ENCODE data around the gene PIGK.
A peak's percentile ranks its signal among the peaks of the same experiment; 100 is the strongest.
"Not testable (repeated sequence)": the region's sequence is repeated elsewhere in the genome, so short reads cannot be mapped to it uniquely, and the experiment has no call there.

PIGK gene

GRCh38 chr1:77227381-77227780 lies 8.2 kb upstream of the PIGK start:
- H3K4me1 Mint-ChIP-seq (ENCODE audit: low read depth in 2 of 2): no peaks in the 10 kb centered on the region
- DNase-seq (no peak), ATAC-seq (replicated peaks) (no peak)
- H3K27me3 Mint-ChIP-seq: peaks cover 0 to 10% of the 10 kb centered on the region in 2 donors
- no peak overlapping the region for H3K27ac Mint-ChIP-seq
- no peak overlapping the region for H3K4me3 Mint-ChIP-seq
- peaks cover 2% of the 10 kb centered on the region for H3K36me3 Mint-ChIP-seq (ENCODE audit: insufficient read depth)
- no peaks in the 10 kb centered on the region for H3K9me3 Mint-ChIP-seq

DNA sequence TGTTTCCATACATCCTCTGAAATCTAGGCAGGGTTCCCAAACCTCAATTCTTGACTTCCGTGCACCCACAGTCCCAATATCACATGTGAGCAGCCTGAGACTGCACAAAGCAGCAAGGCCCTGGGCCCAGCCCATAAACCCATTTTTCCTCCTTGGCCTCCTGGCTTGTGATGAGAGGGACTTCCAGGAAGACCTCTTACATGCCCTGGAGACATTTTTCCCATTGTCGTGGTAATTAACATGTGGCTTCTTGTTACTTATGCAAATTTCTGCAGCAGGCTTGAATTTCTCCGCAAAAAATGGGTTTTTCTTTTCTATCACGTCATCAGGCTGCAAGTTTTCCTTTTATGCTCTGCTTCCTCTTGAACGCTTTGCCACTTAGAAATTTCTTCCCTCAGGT lies 3.3 kb upstream of the PIGK start:
- no peak overlapping the region for H3K27ac Mint-ChIP-seq
- no peaks in the 10 kb centered on the region for H3K9me3 Mint-ChIP-seq
- H3K4me3 Mint-ChIP-seq: no peak overlapping the region
- no peak for ATAC-seq (replicated peaks)
- H3K27me3 Mint-ChIP-seq: peaks cover 0 to 8% of the 10 kb centered on the region in 2 donors
- DNase-seq: no peak
- H3K36me3 Mint-ChIP-seq (ENCODE audit: insufficient read depth): peaks cover 12% of the 10 kb centered on the region
- peaks cover 12 to 22% of the 10 kb centered on the region in 2 donors for H3K4me1 Mint-ChIP-seq (ENCODE audit: low read depth in 2 of 2)

DNA sequence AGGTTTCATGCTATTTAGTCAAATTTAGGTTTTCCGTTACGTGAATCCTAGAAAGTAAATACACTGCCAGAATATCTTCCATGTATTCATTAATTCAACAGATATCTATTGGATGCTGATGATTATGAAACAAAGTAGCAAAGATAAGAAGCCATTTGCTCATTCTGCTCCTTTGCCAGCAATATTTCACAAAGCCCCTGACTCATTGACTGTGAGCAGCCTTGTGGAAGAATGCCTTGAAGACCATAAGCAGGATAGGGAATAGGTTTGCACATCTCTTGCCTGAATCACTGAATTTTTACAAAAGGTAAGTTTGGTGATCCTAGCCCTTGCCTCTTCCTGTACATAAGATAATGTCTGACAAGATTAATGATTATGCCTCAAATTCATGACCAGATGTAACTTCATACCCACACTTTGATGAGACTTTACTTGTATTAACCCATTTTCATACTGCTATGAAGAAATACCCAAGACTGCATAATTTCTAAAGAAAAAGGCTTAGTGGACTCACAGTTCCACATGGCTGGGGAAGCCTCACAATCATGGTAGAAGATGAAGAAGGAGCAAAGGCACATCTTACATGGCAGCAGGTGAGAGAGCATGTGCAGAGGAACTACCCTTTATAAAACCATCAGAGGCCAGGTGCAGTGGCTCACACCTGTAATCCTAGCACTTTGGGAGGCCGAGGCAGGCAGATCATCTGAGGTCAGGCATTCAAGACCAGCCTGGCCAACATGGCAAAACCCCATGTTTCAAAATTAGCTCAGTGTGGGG lies 1.6 kb upstream of the PIGK start:
- no peak overlapping the region for H3K27ac Mint-ChIP-seq
- ATAC-seq (replicated peaks): no peak
- peaks cover 12% of the 10 kb centered on the region for H3K36me3 Mint-ChIP-seq (ENCODE audit: insufficient read depth)
- peaks cover 17 to 31% of the 10 kb centered on the region in 2 donors for H3K4me1 Mint-ChIP-seq (ENCODE audit: low read depth in 2 of 2)
- H3K4me3 Mint-ChIP-seq: peak overlapping the region in 1 of 2 donors; percentile 93
- no peaks in the 10 kb centered on the region for H3K27me3 Mint-ChIP-seq
- no peaks in the 10 kb centered on the region for H3K9me3 Mint-ChIP-seq
- no peak for DNase-seq

GRCh38 chr1:77218477-77219165 lies 609 bp downstream of the PIGK start:
- Mint-ChIP-seq H3K27ac (peak overlapping the region; percentile 91 to 92), H3K27me3 (no peaks in the 10 kb centered on the region), H3K9me3 (no peaks in the 10 kb centered on the region), H3K36me3 (ENCODE audit: insufficient read depth) (peaks cover 10% of the 10 kb centered on the region), H3K4me3 (peak overlapping the region; percentile 93 to 96), H3K4me1 (ENCODE audit: low read depth in 2 of 2) (peaks cover 26 to 45% of the 10 kb centered on the region in 2 donors)
- ATAC-seq (replicated peaks) (peak; percentile 45), DNase-seq (peak in 1 of 3 experiments; percentile 3)

DNA sequence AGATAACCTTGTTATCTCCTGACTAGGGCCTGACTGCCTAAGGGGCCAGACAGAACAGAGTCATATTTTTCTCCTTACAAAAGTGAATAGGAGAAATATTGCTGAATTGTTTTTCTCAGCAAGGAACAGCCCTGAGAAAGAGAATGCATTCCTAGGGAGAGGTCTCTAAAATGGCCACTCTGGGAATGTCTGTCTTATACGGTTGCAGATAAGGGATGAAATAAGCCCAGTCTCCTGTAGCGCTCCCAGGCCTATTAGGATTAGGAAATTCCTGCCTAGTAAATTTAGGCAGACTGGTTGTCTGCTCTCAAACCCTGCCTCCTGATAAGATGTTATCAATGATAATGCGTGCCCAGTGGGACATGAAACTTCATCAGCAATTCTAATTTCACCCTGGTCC lies 15.2 kb downstream of the PIGK start:
- H3K9me3 Mint-ChIP-seq; H3K4me3 Mint-ChIP-seq; H3K27me3 Mint-ChIP-seq; H3K36me3 Mint-ChIP-seq (ENCODE audit: insufficient read depth); DNase-seq; H3K4me1 Mint-ChIP-seq (ENCODE audit: low read depth in 2 of 2); H3K27ac Mint-ChIP-seq; ATAC-seq (replicated peaks): not testable (repeated sequence)

DNA sequence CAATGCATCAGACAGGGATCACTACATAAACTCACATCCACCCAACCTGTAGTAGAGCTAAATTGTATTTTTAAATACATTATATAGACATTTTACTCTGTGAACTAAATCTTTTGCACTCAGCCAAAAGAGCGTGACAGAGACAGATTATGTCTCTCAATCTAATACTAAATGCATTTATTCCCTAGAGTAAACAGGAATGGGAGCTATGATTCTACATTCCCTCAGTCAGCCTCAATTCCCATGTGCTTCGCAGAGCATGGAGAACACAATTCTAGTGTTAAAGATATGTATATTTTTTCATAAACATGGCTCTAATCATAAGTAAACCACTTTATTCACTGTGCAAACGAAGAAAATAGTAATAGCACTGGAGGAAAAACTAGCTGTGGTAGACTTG lies 16.5 kb downstream of the PIGK start:
- Mint-ChIP-seq H3K27ac (no peak overlapping the region), H3K4me1 (ENCODE audit: low read depth in 2 of 2) (peaks cover 0 to 4% of the 10 kb centered on the region in 2 donors), H3K36me3 (ENCODE audit: insufficient read depth) (no peaks in the 10 kb centered on the region), H3K27me3 (no peaks in the 10 kb centered on the region), H3K9me3 (peaks cover 2 to 5% of the 10 kb centered on the region in 2 donors), H3K4me3 (no peak overlapping the region)
- no peak for DNase-seq
- no peak for ATAC-seq (replicated peaks)

- no peaks in the 10 kb centered on the region for H3K36me3 Mint-ChIP-seq (ENCODE audit: insufficient read depth)
- H3K27me3 Mint-ChIP-seq: no peaks in the 10 kb centered on the region
- H3K9me3 Mint-ChIP-seq: peaks cover 2 to 5% of the 10 kb centered on the region in 2 donors
- no peak overlapping the region for H3K27ac Mint-ChIP-seq
- no peak overlapping the region for H3K4me3 Mint-ChIP-seq
- DNase-seq: no peak
- peaks cover 0 to 4% of the 10 kb centered on the region in 2 donors for H3K4me1 Mint-ChIP-seq (ENCODE audit: low read depth in 2 of 2)
- no peak for ATAC-seq (replicated peaks)
Measured at GRCh38 chr1:77200806-77201205, 18.4 kb downstream of the PIGK start.

DNA sequence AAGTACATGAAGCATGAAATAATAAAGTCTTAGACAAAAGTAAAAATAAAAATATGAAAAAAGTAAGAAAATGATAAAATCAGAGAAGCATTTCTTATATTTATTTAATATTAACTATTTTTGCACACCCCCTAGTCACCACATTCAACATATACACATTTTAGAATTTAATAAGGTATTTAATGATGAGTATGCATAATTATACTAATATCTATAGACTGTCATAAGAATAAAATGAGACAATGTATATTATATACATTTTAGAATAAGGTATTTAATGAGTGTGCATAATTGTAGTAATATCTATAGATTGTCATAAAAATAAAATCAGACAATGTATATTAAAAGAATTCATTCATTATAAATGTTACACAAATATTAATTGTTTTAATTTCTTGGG lies 18.9 kb downstream of the PIGK start:
- Mint-ChIP-seq H3K4me1 (ENCODE audit: low read depth in 2 of 2) (peaks cover 0 to 4% of the 10 kb centered on the region in 2 donors), H3K36me3 (ENCODE audit: insufficient read depth) (no peaks in the 10 kb centered on the region), H3K4me3 (no peak overlapping the region), H3K27me3 (no peaks in the 10 kb centered on the region), H3K27ac (no peak overlapping the region), H3K9me3 (peaks cover 2 to 5% of the 10 kb centered on the region in 2 donors)
- DNase-seq (no peak), ATAC-seq (replicated peaks) (no peak)

GRCh38 chr1:77197351-77197750 lies 21.9 kb downstream of the PIGK start:
- peaks cover 2 to 3% of the 10 kb centered on the region in 2 donors for H3K4me1 Mint-ChIP-seq (ENCODE audit: low read depth in 2 of 2)
- H3K27ac Mint-ChIP-seq: no peak overlapping the region
- ATAC-seq (replicated peaks) (no peak), DNase-seq (no peak)
- no peaks in the 10 kb centered on the region for H3K9me3 Mint-ChIP-seq
- H3K36me3 Mint-ChIP-seq (ENCODE audit: insufficient read depth): no peaks in the 10 kb centered on the region
- H3K4me3 Mint-ChIP-seq: no peak overlapping the region
- H3K27me3 Mint-ChIP-seq: no peaks in the 10 kb centered on the region

DNA sequence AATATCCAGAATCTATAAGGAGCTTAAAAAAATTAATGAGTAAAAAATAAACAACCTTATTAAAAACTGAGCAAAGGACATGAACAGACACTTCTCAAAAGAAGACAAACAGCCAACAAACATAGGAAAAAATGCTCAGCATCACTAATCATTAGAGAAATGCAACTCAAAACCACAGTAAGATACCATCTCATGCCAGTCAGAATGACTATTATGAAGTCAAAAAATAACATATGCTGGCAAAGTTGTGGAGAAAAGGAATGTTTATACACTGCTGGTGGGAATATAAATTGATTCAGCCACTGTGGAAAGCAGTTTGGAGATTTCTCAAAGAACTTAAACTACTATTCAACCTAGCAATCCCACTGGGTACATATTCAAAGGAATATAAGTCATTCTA lies 25.3 kb downstream of the PIGK start:
- H3K36me3 Mint-ChIP-seq (ENCODE audit: insufficient read depth): no peaks in the 10 kb centered on the region
- no peak overlapping the region for H3K4me3 Mint-ChIP-seq
- ATAC-seq (replicated peaks) (no peak), DNase-seq (no peak)
- H3K9me3 Mint-ChIP-seq: no peaks in the 10 kb centered on the region
- peak overlapping the region in 1 of 2 donors; percentile 31 for H3K27ac Mint-ChIP-seq
- peaks cover under 1 to 2% of the 10 kb centered on the region in 2 donors for H3K4me1 Mint-ChIP-seq (ENCODE audit: low read depth in 2 of 2)
- no peaks in the 10 kb centered on the region for H3K27me3 Mint-ChIP-seq

DNA sequence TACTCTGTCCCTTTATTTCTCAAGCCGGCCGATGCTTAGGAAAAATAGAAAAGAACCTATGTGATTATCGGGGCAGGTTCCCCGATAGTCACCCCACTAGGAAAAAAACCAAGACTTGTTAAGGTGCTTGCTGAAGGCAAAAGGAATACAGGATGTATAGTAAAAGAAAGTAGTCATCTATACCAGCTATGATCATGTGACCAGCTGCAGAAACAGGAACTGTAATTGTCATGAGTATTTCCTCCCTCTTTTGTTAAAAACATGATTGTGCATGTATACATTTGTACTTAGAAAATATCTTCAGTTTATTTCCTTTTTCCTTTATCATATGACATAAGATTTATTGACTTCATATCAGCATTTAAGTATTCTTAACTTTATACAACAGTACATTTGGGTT lies 30.5 kb downstream of the PIGK start:
- Mint-ChIP-seq H3K36me3 (ENCODE audit: insufficient read depth) (no peaks in the 10 kb centered on the region), H3K27me3 (no peaks in the 10 kb centered on the region), H3K27ac (no peak overlapping the region), H3K9me3 (no peaks in the 10 kb centered on the region), H3K4me1 (ENCODE audit: low read depth in 2 of 2) (peaks cover 2 to 6% of the 10 kb centered on the region in 2 donors), H3K4me3 (no peak overlapping the region)
- ATAC-seq (replicated peaks) (no peak), DNase-seq (no peak)

DNA sequence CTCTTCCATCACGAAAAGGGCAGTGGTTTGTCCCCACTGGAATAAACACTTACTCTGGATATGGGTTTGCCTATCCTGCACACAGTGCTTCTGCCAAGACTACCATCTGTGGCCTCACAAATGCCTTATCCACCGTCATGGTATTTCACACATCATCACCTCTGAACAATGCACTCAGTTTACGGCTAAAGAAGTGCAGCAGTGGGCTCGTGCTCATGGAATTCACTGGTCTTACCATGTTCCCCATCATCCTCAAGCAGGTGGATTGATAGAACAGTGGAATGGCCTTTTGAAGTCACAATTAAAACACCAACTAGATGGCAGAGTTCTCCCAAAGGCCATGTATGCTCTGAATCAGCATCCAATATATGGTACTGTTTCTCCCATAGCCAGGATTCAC lies 32.3 kb downstream of the PIGK start:
- not testable (repeated sequence) for H3K27ac Mint-ChIP-seq; H3K9me3 Mint-ChIP-seq; ATAC-seq (replicated peaks); H3K27me3 Mint-ChIP-seq; H3K36me3 Mint-ChIP-seq (ENCODE audit: insufficient read depth); H3K4me3 Mint-ChIP-seq; DNase-seq; H3K4me1 Mint-ChIP-seq (ENCODE audit: low read depth in 2 of 2)

DNA sequence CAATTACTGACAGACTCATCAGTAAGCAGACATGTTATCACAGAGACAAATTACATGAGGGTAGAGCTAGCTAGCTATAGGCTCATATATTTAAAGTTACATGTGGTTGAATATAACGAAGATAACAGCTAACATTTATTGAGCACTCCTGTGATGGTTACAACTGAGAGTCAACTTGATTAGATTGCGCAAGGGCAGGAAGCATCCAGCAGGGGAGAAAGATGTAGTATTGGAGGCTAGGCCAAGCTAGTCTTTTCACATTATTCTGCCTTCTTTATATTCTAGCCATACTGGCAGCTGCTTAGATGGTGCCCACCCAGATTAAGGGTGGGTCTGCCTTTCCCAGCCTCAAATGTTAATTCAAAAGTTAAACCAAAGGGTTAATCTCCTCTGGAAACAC lies 37.1 kb downstream of the PIGK start:
- no peak overlapping the region for H3K4me3 Mint-ChIP-seq
- no peaks in the 10 kb centered on the region for H3K27me3 Mint-ChIP-seq
- H3K9me3 Mint-ChIP-seq: peaks cover 5 to 8% of the 10 kb centered on the region in 2 donors
- H3K27ac Mint-ChIP-seq: no peak overlapping the region
- DNase-seq (no peak), ATAC-seq (replicated peaks) (no peak)
- no peaks in the 10 kb centered on the region for H3K36me3 Mint-ChIP-seq (ENCODE audit: insufficient read depth)
- H3K4me1 Mint-ChIP-seq (ENCODE audit: low read depth in 2 of 2): peaks cover 0 to 2% of the 10 kb centered on the region in 2 donors

DNA sequence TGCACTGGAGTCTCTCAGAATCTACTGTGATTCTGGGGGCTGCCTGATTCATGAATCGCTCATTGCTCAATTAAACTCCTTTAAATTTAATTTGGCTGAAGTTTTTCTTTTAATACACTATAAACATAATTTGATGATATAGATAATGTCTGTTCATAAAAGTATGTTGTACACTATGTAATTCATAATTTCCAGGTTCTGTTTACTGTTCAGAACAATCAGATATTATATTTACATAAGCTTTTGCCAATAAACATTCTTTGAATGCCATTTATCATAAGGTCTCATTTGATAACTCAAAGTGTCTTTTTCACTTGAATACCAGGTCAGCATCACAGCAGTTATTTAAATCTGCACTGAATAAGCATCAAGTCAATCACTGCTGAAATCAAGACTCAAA lies 39.6 kb downstream of the PIGK start:
- H3K4me3 Mint-ChIP-seq: no peak overlapping the region
- no peak for ATAC-seq (replicated peaks)
- DNase-seq: no peak
- no peak overlapping the region for H3K27ac Mint-ChIP-seq
- H3K27me3 Mint-ChIP-seq: no peaks in the 10 kb centered on the region
- peaks cover 4% of the 10 kb centered on the region for H3K36me3 Mint-ChIP-seq (ENCODE audit: insufficient read depth)
- no peaks in the 10 kb centered on the region for H3K4me1 Mint-ChIP-seq (ENCODE audit: low read depth in 2 of 2)
- peaks cover 5 to 8% of the 10 kb centered on the region in 2 donors for H3K9me3 Mint-ChIP-seq
